ENCODE data around the gene TBCD.

Gene TBCD

GRCh38 chr17:82889496-82890338, 137.9 kb downstream of the TBCD start:
- no peak for DNase-seq

- no peak for DNase-seq
Measured at GRCh38 chr17:82890339-82890730, 138.5 kb downstream of the TBCD start.

- DNase-seq = no peak
Measured at GRCh38 chr17:82890926-82891678, 139.2 kb downstream of the TBCD start.

- DNase-seq = no peak
Measured at GRCh38 chr17:82891911-82892310, 140.0 kb downstream of the TBCD start.

- DNase-seq = no peak
Measured at GRCh38 chr17:82892899-82893565, 141.2 kb downstream of the TBCD start.

- DNase-seq = no peak
Measured at GRCh38 chr17:82893779-82894178, 141.9 kb downstream of the TBCD start.

- no peak for DNase-seq
Measured at GRCh38 chr17:82894389-82894788, 142.5 kb downstream of the TBCD start.

- no peak for DNase-seq
Measured at GRCh38 chr17:82895087-82895486, 143.2 kb downstream of the TBCD start.

- DNase-seq = no peak
Measured at GRCh38 chr17:82896071-82897000, 144.5 kb downstream of the TBCD start.

- DNase-seq = no peak
Measured at GRCh38 chr17:82897514-82898249, 145.8 kb downstream of the TBCD start.

GRCh38 chr17:82898976-82899514, 147.2 kb downstream of the TBCD start:
- no peak for DNase-seq

- DNase-seq = no peak
Measured at GRCh38 chr17:82899941-82900340, 148.1 kb downstream of the TBCD start.

GRCh38 chr17:82900741-82901140, 148.9 kb downstream of the TBCD start:
- no peak for DNase-seq

- no peak for DNase-seq
Measured at GRCh38 chr17:82901356-82901755, 149.5 kb downstream of the TBCD start.

- DNase-seq = no peak
Measured at GRCh38 chr17:82901856-82902255, 150.0 kb downstream of the TBCD start.

- DNase-seq = no peak
Measured at GRCh38 chr17:82902972-82903874, 151.4 kb downstream of the TBCD start.

GRCh38 chr17:82905130-82905529, 153.3 kb downstream of the TBCD start:
- DNase-seq = no peak

GRCh38 chr17:82907797-82908542, 156.1 kb downstream of the TBCD start:
- DNase-seq = no peak

- DNase-seq = no peak
Measured at GRCh38 chr17:82908543-82909160, 156.8 kb downstream of the TBCD start.

Measured in NCI-H1930 (cell line).